HG02870 (cell line): Measurements from ENCODE around the gene GCC1.
"Not testable (repeated sequence)": the region's sequence is repeated elsewhere in the genome, so short reads cannot be mapped to it uniquely, and the experiment has no call there.

Experiments used
- ATAC-seq: cut with Tn5 transposase; IDR thresholded peaks from one replicate; pipeline ENCODE4 v1.9.1; 2021; ENCODE audit warnings: mild to moderate bottlenecking, moderate library complexity; ENCODE audit not compliant: unreplicated experiment

GCC1 gene

GRCh38 chr7:127540461-127540860 lies 44.9 kb downstream of the GCC1 start:
- not testable (repeated sequence) for ATAC-seq

GRCh38 chr7:127539116-127539515 lies 46.3 kb downstream of the GCC1 start:
- no peak for ATAC-seq

GRCh38 chr7:127536741-127537140 lies 48.7 kb downstream of the GCC1 start:
- no peak for ATAC-seq

GRCh38 chr7:127536394-127536691 lies 49.1 kb downstream of the GCC1 start:
- ATAC-seq: no peak

GRCh38 chr7:127535546-127536393 lies 49.6 kb downstream of the GCC1 start:
- ATAC-seq: no peak

- ATAC-seq: no peak
Observed at GRCh38 chr7:127534636-127535035, 50.8 kb downstream of the GCC1 start.

GRCh38 chr7:127532736-127533135 lies 52.7 kb downstream of the GCC1 start:
- no peak for ATAC-seq

- no peak for ATAC-seq
Observed at GRCh38 chr7:127532151-127532550, 53.2 kb downstream of the GCC1 start.
